ENCODE measurements around the gene PCDH19.
"Not testable (repeated sequence)": the region's sequence is repeated elsewhere in the genome, so short reads cannot be mapped to it uniquely, and the experiment has no call there.

Gene PCDH19

GRCh38 chrX:100409610-100410590 is at the start of gene PCDH19:
PCDH19 (minus strand) TSS chrX:100410273; CDS start chrX:100408597, 1,676 bp downstream.
- DNase-seq, result no peak

GRCh38 chrX:100449696-100450608 is 39.9 kb upstream of the PCDH19 start:
- no peak for DNase-seq

GRCh38 chrX:100447655-100448397 is 37.8 kb upstream of the PCDH19 start:
- no peak for DNase-seq

- no peak for DNase-seq
Observed at GRCh38 chrX:100445593-100445992, 35.5 kb upstream of the PCDH19 start.

GRCh38 chrX:100441321-100441720 is 31.2 kb upstream of the PCDH19 start:
- DNase-seq, result not testable (repeated sequence)

- DNase-seq, result no peak
Observed at GRCh38 chrX:100440006-100440405, 29.9 kb upstream of the PCDH19 start.

GRCh38 chrX:100435726-100436125 is 25.7 kb upstream of the PCDH19 start:
- DNase-seq, result no peak

GRCh38 chrX:100424012-100424411 is 13.9 kb upstream of the PCDH19 start:
- DNase-seq, result no peak

GRCh38 chrX:100418556-100418955 is 8.5 kb upstream of the PCDH19 start:
- no peak for DNase-seq

- DNase-seq, result no peak
Observed at GRCh38 chrX:100417681-100418080, 7.6 kb upstream of the PCDH19 start.

- peak; percentile 51 for DNase-seq
Observed at GRCh38 chrX:100413229-100413628, 3.2 kb upstream of the PCDH19 start.

GRCh38 chrX:100411802-100412715 is 2.0 kb upstream of the PCDH19 start:
- DNase-seq, result no peak

- DNase-seq, result no peak
Observed at GRCh38 chrX:100410901-100411801, 1.1 kb upstream of the PCDH19 start.

- DNase-seq, result no peak
Observed at GRCh38 chrX:100408713-100409609, 1.1 kb downstream of the PCDH19 start.

- DNase-seq, result no peak
Observed at GRCh38 chrX:100407784-100408712, 2.0 kb downstream of the PCDH19 start.

GRCh38 chrX:100407147-100407783 is 2.8 kb downstream of the PCDH19 start:
- DNase-seq, result no peak

GRCh38 chrX:100405424-100405823 is 4.6 kb downstream of the PCDH19 start:
- DNase-seq, result no peak

- no peak for DNase-seq
Observed at GRCh38 chrX:100404851-100405250, 5.2 kb downstream of the PCDH19 start.
